Stimulated activated CD4-positive, alpha-beta T cell treated with anti-CD3 and anti-CD28 coated beads, Interleukin-2, amount 100 ng/mL, for 4 hours (primary cell): ENCODE results near the gene MAP4K2.
"Not testable (repeated sequence)": the region's sequence is repeated elsewhere in the genome, so short reads cannot be mapped to it uniquely, and the experiment has no call there.

Experiments used
- DNase-seq: peaks from one replicate; pipeline ENCODE4 v3.0.0-alpha.2; 2020; ENCODE audit warnings: low read depth

Gene MAP4K2

GRCh38 chr11:64838600-64839334 lies 35.8 kb upstream of the MAP4K2 start:
- no peak for DNase-seq

- no peak for DNase-seq
These were observed 34.9 kb upstream of the MAP4K2 start for GRCh38 chr11:64837887-64838351.

- DNase-seq: no peak
These were observed 33.5 kb upstream of the MAP4K2 start for GRCh38 chr11:64836448-64837072.

- DNase-seq: no peak
These were observed 32.8 kb upstream of the MAP4K2 start for GRCh38 chr11:64835616-64836447.

GRCh38 chr11:64834723-64835615 lies 32.0 kb upstream of the MAP4K2 start:
- no peak for DNase-seq

- no peak for DNase-seq
These were observed 31.2 kb upstream of the MAP4K2 start for GRCh38 chr11:64834031-64834722.

GRCh38 chr11:64833509-64833908 lies 30.5 kb upstream of the MAP4K2 start:
- no peak for DNase-seq

- DNase-seq: no peak
These were observed 30.1 kb upstream of the MAP4K2 start for GRCh38 chr11:64833198-64833502.

GRCh38 chr11:64832467-64833197 lies 29.6 kb upstream of the MAP4K2 start:
- no peak for DNase-seq

GRCh38 chr11:64831411-64831891 lies 28.4 kb upstream of the MAP4K2 start:
- DNase-seq: no peak

GRCh38 chr11:64829536-64830251 lies 26.7 kb upstream of the MAP4K2 start:
- no peak for DNase-seq

- no peak for DNase-seq
These were observed 24.4 kb upstream of the MAP4K2 start for GRCh38 chr11:64827451-64827839.

GRCh38 chr11:64826578-64827450 lies 23.8 kb upstream of the MAP4K2 start:
- no peak for DNase-seq

- DNase-seq: no peak
These were observed 23.0 kb upstream of the MAP4K2 start for GRCh38 chr11:64826062-64826461.

- no peak for DNase-seq
These were observed 20.6 kb upstream of the MAP4K2 start for GRCh38 chr11:64823568-64824119.

- DNase-seq: no peak
These were observed 14.5 kb upstream of the MAP4K2 start for GRCh38 chr11:64817476-64817875.

- not testable (repeated sequence) for DNase-seq
These were observed 12.4 kb upstream of the MAP4K2 start for GRCh38 chr11:64815433-64815832.

GRCh38 chr11:64814712-64815187 lies 11.7 kb upstream of the MAP4K2 start:
- no peak for DNase-seq
